Mesenchymal stem cell (in vitro differentiated cells and primary cell): ENCODE results near the gene POU2AF1.

Experiments
- DNase-seq: peaks from one replicate; pipeline ENCODE4 v3.0.0-alpha.2; 2013
- H2AFZ ChIP-seq: one replicate; pipeline ENCODE4 v1.6.1; 2013; ENCODE audit warnings: low read depth, mild to moderate bottlenecking, control low read depth, inconsistent platforms, low read length, moderate library complexity
- H2AK5ac ChIP-seq: 2 replicates; pipeline ENCODE4 v1.6.1; 2013; ENCODE audit warnings: low read length, moderate library complexity, mild to moderate bottlenecking, inconsistent platforms; ENCODE audit not compliant: severe bottlenecking
- H2BK120ac ChIP-seq: one replicate; pipeline ENCODE4 v1.6.1; 2013; ENCODE audit warnings: low read depth, mild to moderate bottlenecking, inconsistent platforms, low read length, moderate library complexity
- H2BK12ac ChIP-seq, 2 experiments: one replicate each; pipeline ENCODE4 v1.6.1; 2013; ENCODE audit warnings: inconsistent platforms in 2 of 2, low read length in 2 of 2, mild to moderate bottlenecking in 2 of 2, moderate library complexity in 2 of 2, control low read depth in 1 of 2
- H2BK15ac ChIP-seq: one replicate; pipeline ENCODE4 v1.6.1; 2013; ENCODE audit warnings: mild to moderate bottlenecking, low read depth, inconsistent platforms; ENCODE audit not compliant: poor library complexity, severe bottlenecking
- H2BK5ac ChIP-seq: 2 replicates; pipeline ENCODE4 v1.6.1; 2013; ENCODE audit warnings: low read depth, mild to moderate bottlenecking, low read length, control low read depth, inconsistent platforms; ENCODE audit not compliant: poor library complexity, severe bottlenecking
- H3K14ac ChIP-seq, 2 experiments: one replicate each; pipeline ENCODE4 v1.6.1; 2013; ENCODE audit warnings: inconsistent platforms in 2 of 2, low read length in 2 of 2, control low read depth in 1 of 2, mild to moderate bottlenecking in 1 of 2, moderate library complexity in 1 of 2
- H3K18ac ChIP-seq, 2 experiments: one replicate each; pipeline ENCODE4 v1.6.1; 2013; ENCODE audit warnings: inconsistent platforms in 2 of 2, low read length in 2 of 2, control low read depth in 1 of 2, low read depth in 1 of 2, mild to moderate bottlenecking in 1 of 2
- H3K23ac ChIP-seq, 2 experiments: one replicate each; pipeline ENCODE4 v1.6.1; 2013; ENCODE audit warnings: inconsistent platforms in 2 of 2, low read length in 2 of 2, mild to moderate bottlenecking in 2 of 2, moderate library complexity in 2 of 2, control low read depth in 1 of 2
- H3K27ac ChIP-seq: 2 replicates; pipeline ENCODE4 v1.5.1; 2013; ENCODE audit warnings: mild to moderate bottlenecking, moderate library complexity, low read length, control low read depth, inconsistent platforms; ENCODE audit not compliant: poor library complexity, severe bottlenecking
- H3K27me3 ChIP-seq, 2 experiments: 2 replicates each; pipeline versions ENCODE4 v1.6.1 to v1.7.0; 2013; ENCODE audit warnings: low read length in 2 of 2, mild to moderate bottlenecking in 2 of 2, moderate library complexity in 2 of 2, control low read depth in 1 of 2, inconsistent platforms in 1 of 2; ENCODE audit not compliant: control insufficient read depth in 1 of 2, insufficient read depth in 1 of 2
- H3K36me3 ChIP-seq, 2 experiments: 2 replicates each; pipeline versions ENCODE4 v1.6.1 to v1.7.0; 2013; ENCODE audit warnings: low read length in 2 of 2, control low read depth in 1 of 2, inconsistent platforms in 1 of 2, low read depth in 1 of 2, mild to moderate bottlenecking in 1 of 2; ENCODE audit not compliant: insufficient read depth in 2 of 2, control insufficient read depth in 1 of 2
- H3K4ac ChIP-seq, 2 experiments: one replicate each; pipeline ENCODE4 v1.6.1; 2013; ENCODE audit warnings: inconsistent platforms in 2 of 2, low read length in 2 of 2, mild to moderate bottlenecking in 2 of 2, moderate library complexity in 2 of 2, control low read depth in 1 of 2, low read depth in 1 of 2
- H3K4me1 ChIP-seq: 2 replicates; pipeline ENCODE4 v1.6.1; 2013; ENCODE audit warnings: low read depth, low read length, control low read depth; ENCODE audit not compliant: control insufficient read depth, insufficient read depth
- H3K4me2 ChIP-seq: 2 replicates; pipeline ENCODE4 v1.6.1; 2013; ENCODE audit warnings: low read length, mild to moderate bottlenecking, inconsistent platforms; ENCODE audit not compliant: poor library complexity, severe bottlenecking
- H3K4me3 ChIP-seq, 2 experiments: 2 replicates each; pipeline versions ENCODE4 v1.5.1 to v1.7.0; 2013; ENCODE audit warnings: low read length in 2 of 2, mild to moderate bottlenecking in 2 of 2, control low read depth in 1 of 2, low read depth in 1 of 2; ENCODE audit not compliant: insufficient read depth in 1 of 2
- H3K79me1 ChIP-seq: replicated peaks from 2 replicates; pipeline ENCODE4 v1.6.1; 2013; ENCODE audit warnings: mild to moderate bottlenecking, control low read depth, low read length, inconsistent platforms; ENCODE audit not compliant: poor library complexity, severe bottlenecking
- H3K9ac ChIP-seq: 2 replicates; pipeline ENCODE4 v1.7.0; 2013; ENCODE audit warnings: mild to moderate bottlenecking, low read length, moderate library complexity
- H3K9me3 ChIP-seq: 2 replicates; pipeline ENCODE4 v1.7.0; 2013; ENCODE audit warnings: mild to moderate bottlenecking, low read length; ENCODE audit not compliant: control insufficient read depth
- H4K8ac ChIP-seq: one replicate; pipeline ENCODE4 v1.6.1; 2013; ENCODE audit warnings: inconsistent platforms, mild to moderate bottlenecking, low read length, moderate library complexity
- H4K91ac ChIP-seq: one replicate; pipeline ENCODE4 v1.6.1; 2013; ENCODE audit warnings: mild to moderate bottlenecking, low read length, inconsistent platforms
- WGBS: methylation state at CpG from one replicate; pipeline ENCODE4 v1.1.7; 2013; ENCODE audit warnings: mixed read lengths; 5-methylcytosine and 5-hydroxymethylcytosine counted together

The POU2AF1 gene

DNA sequence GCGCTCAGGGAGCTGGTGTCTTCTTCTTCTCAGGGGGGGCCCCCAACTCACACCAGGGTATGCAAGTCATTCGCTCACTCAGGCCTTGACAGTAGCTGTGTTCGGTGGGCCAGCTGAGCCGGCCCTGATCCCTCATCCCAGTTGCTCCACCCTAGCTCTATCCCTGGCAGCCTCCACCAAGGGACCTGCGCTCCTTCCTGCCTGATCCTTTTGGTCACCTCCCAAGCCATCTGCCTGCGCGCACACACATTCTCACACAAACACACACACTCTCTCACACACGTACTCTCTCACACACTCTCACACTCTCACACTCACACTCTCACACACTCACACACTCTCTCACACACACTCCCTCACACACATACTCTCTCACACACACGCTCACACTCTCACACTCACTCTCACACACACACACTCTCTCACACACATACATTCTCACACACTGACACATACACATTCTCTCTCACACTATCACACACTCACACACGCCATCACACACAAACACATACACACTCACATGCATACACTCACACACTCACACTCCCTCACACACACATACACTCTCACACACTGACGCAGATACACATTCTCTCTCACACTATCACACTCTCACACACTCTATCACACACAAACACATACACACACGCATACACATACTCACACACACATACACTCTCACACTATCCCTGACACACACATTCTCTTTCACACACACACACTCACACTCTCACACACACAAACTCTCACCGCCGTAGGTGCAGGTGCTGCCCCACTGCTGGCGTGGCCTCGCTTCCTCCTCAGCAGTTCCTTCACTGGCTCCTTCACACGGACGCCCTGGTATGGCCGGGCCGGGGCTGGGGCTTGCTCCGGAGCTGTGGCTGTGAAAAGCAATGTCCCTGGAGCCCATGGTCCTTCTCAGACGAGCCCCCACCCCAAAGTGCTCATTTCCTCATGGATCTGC lies 20.8 kb downstream of the POU2AF1 start:
- no peak overlapping the region for H2BK120ac ChIP-seq
- no peak overlapping the region for H4K91ac ChIP-seq
- 78% methylated on average over 22 of the region's 22 CpGs for WGBS
- no peak overlapping the region for H2BK12ac ChIP-seq
- no peak overlapping the region for H2AK5ac ChIP-seq
- H3K4ac ChIP-seq = no peak overlapping the region
- H3K36me3 ChIP-seq = no peaks in the 10 kb centered on the region
- H2BK5ac ChIP-seq = no peak overlapping the region
- no peak overlapping the region for H3K23ac ChIP-seq
- no peak overlapping the region for H3K18ac ChIP-seq
- H3K27ac ChIP-seq = no peak overlapping the region
- H3K4me3 ChIP-seq = no peak overlapping the region
- H2BK15ac ChIP-seq = no peak overlapping the region
- no peak overlapping the region for H3K4me2 ChIP-seq
- H2AFZ ChIP-seq = no peak overlapping the region
- no peaks in the 10 kb centered on the region for H3K4me1 ChIP-seq
- no peak overlapping the region for H4K8ac ChIP-seq
- DNase-seq = no peak
- no peak overlapping the region for H3K9ac ChIP-seq
- H3K27me3 ChIP-seq = peaks cover 0 to 16% of the 10 kb centered on the region in 2 experiments
- no peaks in the 10 kb centered on the region for H3K9me3 ChIP-seq
- H3K14ac ChIP-seq = no peak overlapping the region
- H3K79me1 ChIP-seq = no peaks in the 10 kb centered on the region

DNA sequence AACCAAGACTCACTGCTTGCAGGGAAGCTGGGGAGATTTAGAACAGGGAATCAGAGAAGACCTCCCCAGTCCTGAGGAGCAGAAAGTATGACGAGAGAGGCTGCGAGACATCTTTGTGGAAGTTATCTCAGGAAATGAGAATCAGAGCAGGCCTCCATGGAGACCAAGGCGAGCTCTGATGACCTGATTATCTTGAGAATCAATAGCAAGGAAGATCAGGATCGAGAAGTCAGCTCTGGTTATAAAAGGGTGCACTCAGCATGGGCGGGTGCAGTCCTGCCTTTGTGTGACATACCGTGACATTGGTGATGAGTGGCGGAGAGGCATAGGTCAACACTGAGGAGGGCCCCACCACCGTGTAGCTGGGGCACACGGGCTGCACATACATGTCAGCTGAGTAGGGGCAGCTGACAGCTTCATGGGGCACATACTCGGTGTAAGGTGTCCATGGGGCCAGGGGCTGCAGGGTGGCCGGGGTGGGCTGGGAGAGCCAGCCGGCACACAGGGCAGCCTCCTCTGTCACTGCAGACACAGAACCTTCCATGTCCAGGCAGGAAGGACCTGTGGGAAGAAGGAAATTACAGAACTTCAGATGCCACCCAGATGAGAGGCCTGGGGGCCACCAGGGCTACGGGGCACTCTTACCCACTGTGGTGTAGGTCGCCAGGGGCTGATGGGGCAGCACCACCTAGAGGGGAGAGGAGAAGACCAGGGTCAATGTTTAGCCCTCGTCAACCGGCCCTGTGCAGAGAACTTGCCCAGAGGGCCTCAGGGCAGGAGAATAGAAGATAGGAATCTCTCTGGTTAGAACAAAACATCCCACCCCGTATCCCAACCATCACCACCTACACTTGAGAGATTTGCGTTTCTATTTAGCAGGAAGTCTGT lies 21.7 kb downstream of the POU2AF1 start:
- Histone ChIP-seq H3K9ac (no peak overlapping the region), H3K4me3 (no peak overlapping the region), H3K14ac (no peak overlapping the region), H3K27me3 (peaks cover 0 to 12% of the 10 kb centered on the region in 2 experiments), H3K79me1 (no peaks in the 10 kb centered on the region), H3K18ac (no peak overlapping the region), H3K36me3 (no peaks in the 10 kb centered on the region), H3K23ac (peak overlapping the region in 1 of 2 experiments; percentile 48), H3K4me1 (no peaks in the 10 kb centered on the region), H2BK12ac (no peak overlapping the region), H3K27ac (no peak overlapping the region), H2BK15ac (no peak overlapping the region), H3K4me2 (no peak overlapping the region), H3K4ac (no peak overlapping the region), H2AFZ (no peak overlapping the region), H2AK5ac (no peak overlapping the region), H3K9me3 (no peaks in the 10 kb centered on the region), H4K8ac (no peak overlapping the region), H2BK120ac (no peak overlapping the region), H2BK5ac (no peak overlapping the region), H4K91ac (no peak overlapping the region)
- no peak for DNase-seq
- 89% methylated on average over 16 of the region's 18 CpGs for WGBS

DNA sequence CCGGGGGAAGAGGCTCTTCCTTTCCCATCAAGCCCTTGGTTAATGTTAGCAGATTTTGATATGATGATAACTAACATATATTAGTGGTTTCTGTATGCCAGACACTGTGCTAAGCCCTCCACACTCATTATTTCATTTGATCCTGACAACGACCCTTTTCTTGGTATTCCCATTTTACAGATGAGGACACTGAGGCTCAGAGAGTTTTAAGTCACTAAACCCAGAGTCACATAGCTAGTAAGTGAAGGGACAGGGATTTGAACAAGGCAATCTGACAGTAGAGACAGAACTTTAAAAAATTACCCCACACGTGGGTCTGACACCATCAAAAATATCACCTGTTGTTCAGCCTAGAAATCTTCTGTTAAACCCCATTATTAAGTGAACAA lies 22.4 kb downstream of the POU2AF1 start:
- no peak overlapping the region for H3K23ac ChIP-seq
- H3K9me3 ChIP-seq = no peaks in the 10 kb centered on the region
- no peaks in the 10 kb centered on the region for H3K36me3 ChIP-seq
- H3K4me1 ChIP-seq = no peaks in the 10 kb centered on the region
- H4K8ac ChIP-seq = no peak overlapping the region
- no peaks in the 10 kb centered on the region for H3K79me1 ChIP-seq
- no peak for DNase-seq
- H3K4ac ChIP-seq = no peak overlapping the region
- no peak overlapping the region for H3K18ac ChIP-seq
- H3K9ac ChIP-seq = no peak overlapping the region
- H3K4me2 ChIP-seq = no peak overlapping the region
- H2AFZ ChIP-seq = no peak overlapping the region
- H2AK5ac ChIP-seq = no peak overlapping the region
- peaks cover 0 to 20% of the 10 kb centered on the region in 2 experiments for H3K27me3 ChIP-seq
- no peak overlapping the region for H2BK15ac ChIP-seq
- H2BK5ac ChIP-seq = no peak overlapping the region
- H2BK120ac ChIP-seq = no peak overlapping the region
- no peak overlapping the region for H4K91ac ChIP-seq
- H2BK12ac ChIP-seq = no peak overlapping the region
- WGBS = 63% methylated on average over 1 of the region's 3 CpGs
- no peak overlapping the region for H3K4me3 ChIP-seq
- H3K27ac ChIP-seq = no peak overlapping the region
- H3K14ac ChIP-seq = no peak overlapping the region
